OCI-LY7 (cell line): ENCODE data around the gene PLEKHS1. TPM values are rescaled to one million over a fixed set of nuclear protein-coding genes. Genes with fewer than 3 reads are reported as not detected.

ENCODE experiments used
- BruUV-seq: library from RNA; stranded (reverse); fragments of 400-500 nt; replicated peaks from 2 replicates; lab custom pipeline; 2021; lab: Mats Ljungman, UMichigan
- CTCF ChIA-PET: fragments of 300-600 bp; sonication (Branson Sonifier 250); formaldehyde crosslinking; loops from one replicate; lab custom pipeline; 2022; ENCODE audit warnings: antibody characterized with exemption; ENCODE audit not compliant: unreplicated experiment; lab: Charles Lee
- POLR2A ChIA-PET: fragments of 300-600 bp; sonication (Branson Sonifier 250); formaldehyde crosslinking; loops from one replicate; lab custom pipeline; 2022; ENCODE audit warnings: antibody characterized with exemption; lab: Charles Lee
- DNase-seq: peaks from one replicate; pipeline ENCODE4 v3.0.0-alpha.2; 2015; ENCODE audit warnings: low spot score
- H2AFZ ChIP-seq: fragments of 200-600 bp; sonication (generic), shearing (Covaris generic); 2 replicates; pipeline ENCODE4 v1.6.1; 2014; ENCODE audit warnings: mild to moderate bottlenecking, antibody characterized with exemption, low read length, moderate library complexity
- H3K27ac ChIP-seq: fragments of 200-600 bp; sonication (generic); 2 replicates; pipeline ENCODE4 v1.5.1; 2014; ENCODE audit warnings: mixed run types, low read depth, mild to moderate bottlenecking, moderate library complexity, low read length, inconsistent platforms; ENCODE audit not compliant: poor library complexity, severe bottlenecking
- H3K36me3 ChIP-seq: fragments of 200-600 bp; sonication (generic); 2 replicates; pipeline ENCODE4 v1.6.1; 2014; ENCODE audit warnings: mild to moderate bottlenecking, antibody characterized with exemption, low read length, moderate library complexity, mixed read lengths; ENCODE audit not compliant: insufficient read depth
- H3K4me1 ChIP-seq: fragments of 200-600 bp; sonication (generic); 2 replicates; pipeline ENCODE4 v1.5.1; 2014; ENCODE audit warnings: mild to moderate bottlenecking, low read length; ENCODE audit not compliant: insufficient read depth, poor library complexity, severe bottlenecking
- H3K4me2 ChIP-seq: fragments of 200-600 bp; sonication (generic); 2 replicates; pipeline ENCODE4 v1.6.1; 2014; ENCODE audit warnings: mild to moderate bottlenecking, low read length
- H3K4me3 ChIP-seq: fragments of 200-600 bp; sonication (generic); 2 replicates; pipeline ENCODE4 v1.5.1; 2014; ENCODE audit warnings: mild to moderate bottlenecking, low read depth, low read length; ENCODE audit not compliant: poor library complexity, severe bottlenecking
- H3K79me2 ChIP-seq: fragments of 200-600 bp; sonication (generic); 2 replicates; pipeline ENCODE4 v1.6.1; 2016; ENCODE audit warnings: low read depth, mild to moderate bottlenecking, low read length, moderate library complexity, mixed read lengths; ENCODE audit not compliant: insufficient read depth
- H3K9me2 ChIP-seq: fragments of 200-600 bp; sonication (generic); 2 replicates; pipeline ENCODE4 v1.6.1; 2016; ENCODE audit warnings: mild to moderate bottlenecking, low read length, mixed read lengths; ENCODE audit not compliant: insufficient read depth
- H3K9me3 ChIP-seq: fragments of 200-600 bp; sonication (generic); 2 replicates; pipeline ENCODE4 v1.6.1; 2014; ENCODE audit warnings: mild to moderate bottlenecking, mixed run types, low read length, mixed read lengths
- H4K20me1 ChIP-seq: fragments of 200-600 bp; sonication (generic); 2 replicates; pipeline ENCODE4 v1.6.1; 2014; ENCODE audit warnings: mild to moderate bottlenecking, antibody characterized with exemption, low read length, moderate library complexity, mixed read lengths; ENCODE audit not compliant: insufficient read depth
- EZH2phosphoT487 ChIP-seq: fragments of 200-600 bp; sonication (generic); IDR thresholded peaks from 2 replicates; pipeline ENCODE4 v1.6.1; 2018; ENCODE audit warnings: low read depth, borderline replicate concordance, mild to moderate bottlenecking, mixed run types, antibody characterized with exemption, low read length, moderate library complexity, mixed read lengths
- intact Hi-C: fragments of 100-400 bp; cut with micrococcal nuclease; formaldehyde crosslinking; loops from one replicate; pipeline ENCODE4 v1.10.0; 2022; ENCODE audit not compliant: unreplicated experiment
- total RNA-seq, 2 experiments: library from RNA; depleted of rRNA in 1 of 2; stranded (reverse); fragments of >200 nt in 1 of 2; shearing (Covaris generic) in 1 of 2; gene quantifications; 2 replicates each; pipeline ENCODE4 v1.2.3, GENCODE V29; 2014 to 2022
- TF ChIP-seq, protein P1 (sequence below): fragments of 200-600 bp; sonication (generic); conservative IDR thresholded peaks from 2 replicates; pipeline ENCODE4 v1.5.1; 2014; ENCODE audit warnings: mild to moderate bottlenecking, antibody characterized with exemption, low read length, moderate library complexity, mixed read lengths

Gene PLEKHS1
- total RNA-seq, 2 experiments from 2014 or later: not detected

DNA sequence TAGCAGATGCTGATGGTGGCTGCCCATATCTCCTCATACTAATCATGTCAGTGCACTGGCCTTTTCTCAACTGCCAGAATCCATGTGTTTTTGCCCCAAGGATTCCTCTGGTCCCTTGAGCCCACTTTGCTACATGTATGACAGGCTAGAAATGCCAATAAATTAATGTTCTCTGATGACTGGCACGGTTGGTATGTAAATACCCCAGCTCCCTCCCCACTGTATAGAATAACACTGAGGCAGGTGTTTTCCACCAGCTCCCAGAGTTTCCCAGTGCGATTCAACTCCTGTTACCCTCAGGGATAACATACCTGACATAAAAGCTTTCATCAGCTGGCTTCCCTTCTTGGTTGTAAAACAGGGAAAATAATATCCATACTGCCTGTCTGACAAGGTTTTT lies 9.0 kb upstream of the PLEKHS1 start:
- Histone ChIP-seq H3K4me1 (no peaks in the 10 kb centered on the region), H3K9me3 (no peaks in the 10 kb centered on the region), H3K36me3 (no peaks in the 10 kb centered on the region), H3K4me2 (no peak overlapping the region), H3K9me2 (no peaks in the 10 kb centered on the region), H2AFZ (no peak overlapping the region), H3K27ac (no peak overlapping the region), H3K79me2 (no peaks in the 10 kb centered on the region), H3K4me3 (no peak overlapping the region), H4K20me1 (no peaks in the 10 kb centered on the region)
- ChIA-PET POLR2A (interaction anchor here (0.9 to 1.1 kb wide), 2 partner anchors 10 to 126 kb away, joined by 3 read pairs; partner anchors contain the start of gene PLEKHS1), CTCF (no interaction called here)
- intact Hi-C loops: no loop called here
- DNase-seq: no peak
- TF ChIP-seq, protein P1, sequence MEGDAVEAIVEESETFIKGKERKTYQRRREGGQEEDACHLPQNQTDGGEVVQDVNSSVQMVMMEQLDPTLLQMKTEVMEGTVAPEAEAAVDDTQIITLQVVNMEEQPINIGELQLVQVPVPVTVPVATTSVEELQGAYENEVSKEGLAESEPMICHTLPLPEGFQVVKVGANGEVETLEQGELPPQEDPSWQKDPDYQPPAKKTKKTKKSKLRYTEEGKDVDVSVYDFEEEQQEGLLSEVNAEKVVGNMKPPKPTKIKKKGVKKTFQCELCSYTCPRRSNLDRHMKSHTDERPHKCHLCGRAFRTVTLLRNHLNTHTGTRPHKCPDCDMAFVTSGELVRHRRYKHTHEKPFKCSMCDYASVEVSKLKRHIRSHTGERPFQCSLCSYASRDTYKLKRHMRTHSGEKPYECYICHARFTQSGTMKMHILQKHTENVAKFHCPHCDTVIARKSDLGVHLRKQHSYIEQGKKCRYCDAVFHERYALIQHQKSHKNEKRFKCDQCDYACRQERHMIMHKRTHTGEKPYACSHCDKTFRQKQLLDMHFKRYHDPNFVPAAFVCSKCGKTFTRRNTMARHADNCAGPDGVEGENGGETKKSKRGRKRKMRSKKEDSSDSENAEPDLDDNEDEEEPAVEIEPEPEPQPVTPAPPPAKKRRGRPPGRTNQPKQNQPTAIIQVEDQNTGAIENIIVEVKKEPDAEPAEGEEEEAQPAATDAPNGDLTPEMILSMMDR: no peak
- no peak for TF ChIP-seq EZH2phosphoT487
- BruUV-seq: no TSS peak

GRCh38 chr10:113743594-113743993 lies 7.9 kb upstream of the PLEKHS1 start:
- H3K79me2 ChIP-seq: no peaks in the 10 kb centered on the region
- no peak overlapping the region for H3K4me3 ChIP-seq
- H3K4me1 ChIP-seq: no peaks in the 10 kb centered on the region
- intact Hi-C loops: no loop called here
- H3K36me3 ChIP-seq: no peaks in the 10 kb centered on the region
- ChIA-PET CTCF (no interaction called here), POLR2A (interaction anchor here (1.1 kb wide), 1 partner anchor 8 kb away, joined by 3 read pairs; the partner anchor contains the start of gene PLEKHS1)
- no peaks in the 10 kb centered on the region for H3K9me2 ChIP-seq
- no peaks in the 10 kb centered on the region for H4K20me1 ChIP-seq
- no peak overlapping the region for H2AFZ ChIP-seq
- no peak for DNase-seq
- no peak overlapping the region for H3K4me2 ChIP-seq
- BruUV-seq: no TSS peak
- no peak overlapping the region for H3K27ac ChIP-seq
- TF ChIP-seq, protein P1: no peak
- TF ChIP-seq EZH2phosphoT487: no peak
- no peaks in the 10 kb centered on the region for H3K9me3 ChIP-seq

DNA sequence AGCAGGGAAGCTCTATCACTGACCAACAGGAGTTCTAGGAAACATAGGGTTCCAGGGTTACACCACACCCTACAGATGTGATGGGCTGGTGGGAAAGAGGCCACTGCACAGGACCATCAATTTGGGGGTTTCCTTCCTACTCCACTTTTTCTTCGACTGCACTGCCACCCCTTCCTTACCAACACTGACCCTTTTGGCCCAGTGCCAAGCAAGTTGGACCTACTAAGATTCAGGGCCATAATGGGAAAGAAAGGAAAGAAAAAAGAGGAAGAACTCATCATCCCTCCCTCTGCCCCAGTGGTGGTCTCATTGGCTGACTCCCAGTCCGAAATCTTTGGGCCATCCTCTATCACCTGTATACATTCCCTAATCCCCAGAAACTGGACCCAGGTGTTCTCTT lies 6.1 kb upstream of the PLEKHS1 start:
- Histone ChIP-seq H4K20me1 (no peaks in the 10 kb centered on the region), H3K9me2 (no peaks in the 10 kb centered on the region), H3K27ac (no peak overlapping the region), H3K4me2 (no peak overlapping the region), H2AFZ (no peak overlapping the region), H3K9me3 (no peaks in the 10 kb centered on the region), H3K36me3 (no peaks in the 10 kb centered on the region), H3K79me2 (no peaks in the 10 kb centered on the region), H3K4me3 (no peak overlapping the region), H3K4me1 (no peaks in the 10 kb centered on the region)
- POLR2A ChIA-PET: interaction anchor here (0.6 kb wide), 1 partner anchor 357 kb away, joined by 3 read pairs; no protein-coding TSS in a partner anchor
- TF ChIP-seq, protein P1: no peak
- TF ChIP-seq EZH2phosphoT487: no peak
- intact Hi-C loops: no loop called here
- DNase-seq: no peak
- CTCF ChIA-PET: no interaction called here
- no TSS peak for BruUV-seq
